ENCODE measurements around the gene SUMO4. TPM values are rescaled to one million over a fixed set of nuclear protein-coding genes. Genes with fewer than 3 reads are reported as not detected.

Gene SUMO4
- total RNA-seq, 4 donors from 2014 or later, result 0.58 to 2.1 (median 1.0) TPM

GRCh38 chr6:149414821-149415220 is 14.8 kb downstream of the SUMO4 start:
- no peaks in the 10 kb centered on the region for H3K27me3 ChIP-seq
- H3K4me3 ChIP-seq, result no peak overlapping the region
- intact Hi-C loops (cut with DNase I), result no loop called here
- H3K27ac ChIP-seq (replicated peaks in 1 of 4), result no peak overlapping the region
- no peak for DNase-seq (ENCODE audit: extremely low spot score)
- peaks cover 0 to 5% (median 0%) of the 10 kb centered on the region in 4 donors for H3K4me1 ChIP-seq
- no peak for TF ChIP-seq POLR2AphosphoS5 (IDR thresholded peaks at IDR 0.05)
- TF ChIP-seq EP300 (IDR thresholded peaks at IDR 0.05), result no peak
- no peak for TF ChIP-seq CTCF (IDR thresholded peaks at IDR 0.05)
- peaks cover 5 to 17% (median 9%) of the 10 kb centered on the region in 4 donors for H3K36me3 ChIP-seq
- H3K9me3 ChIP-seq, result no peaks in the 10 kb centered on the region
- WGBS, result 93% methylated on average over 4 of the region's 4 CpGs

GRCh38 chr6:149419696-149420404 is 19.8 kb downstream of the SUMO4 start:
- intact Hi-C loops (cut with DNase I), result no loop called here
- Histone ChIP-seq H3K27me3 (peaks cover 0 to 3% (median 0%) of the 10 kb centered on the region in 4 donors), H3K36me3 (no peaks in the 10 kb centered on the region), H3K4me1 (peaks cover 0 to 18% (median 11%) of the 10 kb centered on the region in 4 donors), H3K4me3 (no peak overlapping the region), H3K27ac (replicated peaks in 1 of 4) (no peak overlapping the region), H3K9me3 (no peaks in the 10 kb centered on the region)
- WGBS, result 92% methylated on average over 13 of the region's 13 CpGs
- no peak for DNase-seq (ENCODE audit: extremely low spot score)
- TF ChIP-seq CTCF (IDR thresholded peaks at IDR 0.05), result no peak

GRCh38 chr6:149421132-149421531 is 21.1 kb downstream of the SUMO4 start:
- TF ChIP-seq POLR2AphosphoS5 (IDR thresholded peaks at IDR 0.05), result no peak
- TF ChIP-seq EP300 (IDR thresholded peaks at IDR 0.05), result no peak
- no peak for TF ChIP-seq CTCF (IDR thresholded peaks at IDR 0.05)
- no peak for TF ChIP-seq POLR2A (IDR thresholded peaks at IDR 0.05; ENCODE audit: low read depth)
- Histone ChIP-seq H3K9me3 (no peaks in the 10 kb centered on the region), H3K27me3 (peaks cover 0 to 3% (median 0%) of the 10 kb centered on the region in 4 donors), H3K4me1 (peaks cover 0 to 18% (median 11%) of the 10 kb centered on the region in 4 donors), H3K27ac (replicated peaks in 1 of 4) (no peak overlapping the region), H3K36me3 (no peaks in the 10 kb centered on the region), H3K4me3 (no peak overlapping the region)
- WGBS, result 79% methylated on average over 5 of the region's 5 CpGs
- DNase-seq (ENCODE audit: extremely low spot score), result no peak
- intact Hi-C loops (cut with DNase I), result no loop called here

- DNase-seq (ENCODE audit: extremely low spot score), result no peak
These were observed 22.5 kb downstream of the SUMO4 start for GRCh38 chr6:149422581-149422980.

More at GRCh38 chr6:149422581-149422980, 22.5 kb downstream of the SUMO4 start:
- Histone ChIP-seq H3K27ac (replicated peaks in 1 of 4) (no peak overlapping the region), H3K36me3 (no peaks in the 10 kb centered on the region), H3K27me3 (peaks cover 0 to 3% (median 0%) of the 10 kb centered on the region in 4 donors), H3K4me1 (peaks cover 0 to 18% (median 11%) of the 10 kb centered on the region in 4 donors), H3K9me3 (no peaks in the 10 kb centered on the region), H3K4me3 (no peak overlapping the region)
- whole genome bisulfite sequencing, result 95% methylated on average over 4 of the region's 4 CpGs
- intact Hi-C loops (cut with DNase I), result no loop called here
- TF ChIP-seq EP300 (IDR thresholded peaks at IDR 0.05), result no peak
- TF ChIP-seq CTCF (IDR thresholded peaks at IDR 0.05), result no peak
- TF ChIP-seq POLR2A (IDR thresholded peaks at IDR 0.05; ENCODE audit: low read depth), result no peak
- TF ChIP-seq POLR2AphosphoS5 (IDR thresholded peaks at IDR 0.05), result no peak
